Breast epithelium (tissue), 4 donors: ENCODE measurements around the gene KCND3. TPM values are rescaled to one million over a fixed set of nuclear protein-coding genes. Genes with fewer than 3 reads are reported as not detected.

Experiments
- DNase-seq, 2 donors: peaks; one replicate each; pipeline ENCODE4 v3.0.0-alpha.2; 2019; ENCODE audit warnings: low spot score in 2 of 2
- H3K27ac ChIP-seq, 2 donors: fragments of 200-600 bp; sonication (generic) in 1 of 2; one replicate each; pipeline ENCODE4 v1.5.1; 2016 to 2019; ENCODE audit warnings: mild to moderate bottlenecking in 1 of 2
- H3K27me3 ChIP-seq, 2 donors: fragments of 200-600 bp; sonication (generic) in 1 of 2; one replicate each; pipeline versions ENCODE4 v1.5.1 to v1.6.0; 2017 to 2019; ENCODE audit warnings: control low read depth in 1 of 2, mild to moderate bottlenecking in 1 of 2
- H3K36me3 ChIP-seq: fragments of 200-600 bp; one replicate; pipeline ENCODE4 v1.5.1; 2019
- H3K4me1 ChIP-seq, 2 donors: fragments of 200-600 bp; sonication (generic); one replicate each; pipeline ENCODE4 v1.5.1; 2016 to 2019; ENCODE audit warnings: control low read depth in 1 of 2
- H3K4me3 ChIP-seq, 3 donors: fragments of 200-600 bp; sonication (generic); 1 replicate in 2 of 3; 2 replicates in 1 of 3; pipeline ENCODE4 v1.5.1; 2016 to 2019; ENCODE audit warnings: mild to moderate bottlenecking in 3 of 3, moderate library complexity in 2 of 3
- H3K9me3 ChIP-seq, 2 donors: fragments of 200-600 bp; sonication (generic) in 1 of 2; one replicate each; pipeline ENCODE4 v1.5.1; 2016 to 2019; ENCODE audit warnings: control low read depth in 1 of 2
- CTCF ChIP-seq, 3 donors: fragments of 450-650 bp; IDR thresholded peaks; one replicate each; pipeline ENCODE4 v1.5.1; 2016 to 2017; ENCODE audit warnings: antibody characterized with exemption in 3 of 3, mild to moderate bottlenecking in 3 of 3, moderate library complexity in 3 of 3
- POLR2A ChIP-seq: fragments of 450-650 bp; IDR thresholded peaks from one replicate; pipeline ENCODE4 v1.6.1; 2016; ENCODE audit warnings: antibody characterized with exemption, mild to moderate bottlenecking, moderate library complexity
- POLR2AphosphoS5 ChIP-seq, 3 donors: sonication (generic); formaldehyde crosslinking; IDR thresholded peaks; one replicate each; pipeline ENCODE4 v1.6.1; 2017; ENCODE audit warnings: antibody characterized with exemption in 3 of 3
- intact Hi-C: fragments of 100-400 bp; cut with DNase I; formaldehyde crosslinking; loops from one replicate; pipeline ENCODE4 v1.15.1; 2023; ENCODE audit warnings: low total_unique reads
- total RNA-seq, 3 donors: library from RNA; depleted of rRNA; stranded (reverse); fragments of >200 nt; gene quantifications; one replicate each; pipeline ENCODE4 v1.1.0, GENCODE V29; 2016

KCND3 gene
- total RNA-seq = 10 to 100 TPM in 1 of 3 donors, 1 to 10 TPM in 2; 5.9 to 10.2 (median 6.7) TPM

- Histone ChIP-seq H3K27me3 (no peaks in the 10 kb centered on the region), H3K4me1 (no peaks in the 10 kb centered on the region), H3K4me3 (peak within 1 kb of the TSS; percentile 59 to 89 (median 67)), H3K27ac (peak within 1 kb of the TSS; percentile 45 to 74), H3K9me3 (no peaks in the 10 kb centered on the region), H3K36me3 (no peaks in the 10 kb centered on the region)
- TF ChIP-seq CTCF (IDR thresholded peaks at IDR 0.05) (no peak), POLR2AphosphoS5 (IDR thresholded peaks at IDR 0.05) (no peak), POLR2A (no peak)
- intact Hi-C loops = no loop called here
- no peak for DNase-seq
Measured at GRCh38 chr1:111989531-111990025, at the start of gene KCND3. Gene KCND3 (minus strand): TSS chr1:111989668.

- Histone ChIP-seq H3K36me3 (no peaks in the 10 kb centered on the region), H3K27me3 (no peaks in the 10 kb centered on the region), H3K4me1 (no peaks in the 10 kb centered on the region), H3K4me3 (no peak overlapping the region), H3K9me3 (no peaks in the 10 kb centered on the region), H3K27ac (no peak overlapping the region)
- TF ChIP-seq CTCF (IDR thresholded peaks at IDR 0.05) = no peak
- no peak for TF ChIP-seq POLR2A
- TF ChIP-seq POLR2AphosphoS5 (IDR thresholded peaks at IDR 0.05) = no peak
- intact Hi-C loops = no loop called here
- DNase-seq = no peak
Measured at GRCh38 chr1:112034277-112034676, 44.8 kb upstream of the KCND3 start.

GRCh38 chr1:112033439-112034120, 44.1 kb upstream of the KCND3 start:
- intact Hi-C loops = no loop called here
- no peaks in the 10 kb centered on the region for H3K27me3 ChIP-seq
- no peak overlapping the region for H3K4me3 ChIP-seq
- no peak overlapping the region for H3K27ac ChIP-seq
- H3K36me3 ChIP-seq = no peaks in the 10 kb centered on the region
- no peak for TF ChIP-seq POLR2A
- no peak for TF ChIP-seq CTCF (IDR thresholded peaks at IDR 0.05)
- no peak for TF ChIP-seq POLR2AphosphoS5 (IDR thresholded peaks at IDR 0.05)
- no peaks in the 10 kb centered on the region for H3K9me3 ChIP-seq
- H3K4me1 ChIP-seq = no peaks in the 10 kb centered on the region
- DNase-seq = no peak

DNA sequence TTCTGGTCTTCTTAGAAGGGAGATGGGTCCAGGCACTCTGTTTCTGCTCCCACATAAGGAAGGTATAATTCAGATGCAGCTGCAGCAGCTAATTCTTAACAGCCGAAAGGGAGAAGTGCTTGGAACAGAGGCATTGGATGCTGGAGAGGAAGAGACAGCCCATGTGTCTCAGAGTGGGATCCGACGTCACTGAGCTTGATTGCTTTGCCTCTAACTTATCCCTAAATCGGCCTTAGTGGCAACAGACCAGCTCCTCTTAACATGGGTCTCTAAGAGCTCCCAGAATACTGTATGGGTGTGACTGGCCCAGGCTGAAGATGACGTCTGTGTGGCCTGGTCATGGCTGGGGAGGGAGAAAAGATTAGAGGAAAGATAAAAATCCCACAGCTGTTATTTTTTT, 40.7 kb upstream of the KCND3 start:
- H3K27ac ChIP-seq = no peak overlapping the region
- TF ChIP-seq POLR2A (no peak), CTCF (IDR thresholded peaks at IDR 0.05) (no peak), POLR2AphosphoS5 (IDR thresholded peaks at IDR 0.05) (no peak)
- no peaks in the 10 kb centered on the region for H3K9me3 ChIP-seq
- intact Hi-C loops = no loop called here
- peaks cover 0 to 6% of the 10 kb centered on the region in 2 donors for H3K4me1 ChIP-seq
- H3K36me3 ChIP-seq = no peaks in the 10 kb centered on the region
- no peaks in the 10 kb centered on the region for H3K27me3 ChIP-seq
- H3K4me3 ChIP-seq = no peak overlapping the region
- no peak for DNase-seq

GRCh38 chr1:112027696-112028095, 38.2 kb upstream of the KCND3 start:
- H3K36me3 ChIP-seq = no peaks in the 10 kb centered on the region
- intact Hi-C loops = no loop called here
- no peak overlapping the region for H3K27ac ChIP-seq
- H3K27me3 ChIP-seq = no peaks in the 10 kb centered on the region
- no peaks in the 10 kb centered on the region for H3K9me3 ChIP-seq
- DNase-seq = no peak
- H3K4me1 ChIP-seq = peaks cover 0 to 6% of the 10 kb centered on the region in 2 donors
- H3K4me3 ChIP-seq = no peak overlapping the region
- TF ChIP-seq CTCF (IDR thresholded peaks at IDR 0.05) (no peak), POLR2A (no peak), POLR2AphosphoS5 (IDR thresholded peaks at IDR 0.05) (no peak)
